Measurements from ENCODE around the gene DYNLT2B. TPM values are rescaled to one million over a fixed set of nuclear protein-coding genes. Genes with fewer than 3 reads are reported as not detected.
"Not testable (repeated sequence)": the region's sequence is repeated elsewhere in the genome, so short reads cannot be mapped to it uniquely, and the experiment has no call there.

The DYNLT2B gene
- total RNA-seq, 2 donors from 2014 or later = 4.0 to 7.6 TPM

DNA sequence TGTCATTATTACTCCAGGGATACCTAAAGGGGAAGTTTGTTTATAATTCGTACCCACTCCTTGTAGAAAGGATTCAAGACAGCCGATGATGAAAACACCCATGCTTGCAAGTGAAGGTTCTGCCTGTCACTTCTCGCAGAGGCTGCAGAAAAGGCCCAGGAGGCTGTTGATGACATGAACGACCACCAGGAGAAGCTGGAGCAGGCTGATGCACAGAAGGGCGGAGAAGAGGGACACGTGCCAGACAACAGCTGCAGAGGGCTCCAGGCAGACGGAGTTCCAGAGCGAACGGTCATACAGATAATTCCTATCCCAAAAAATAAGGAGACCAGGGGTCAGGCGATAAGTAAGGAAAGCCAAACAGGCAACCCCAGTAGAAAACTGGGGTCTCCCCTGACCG, 5.7 kb upstream of the DYNLT2B start:
- H3K36me3 ChIP-seq = no peaks in the 10 kb centered on the region
- no peak for DNase-seq
- intact Hi-C loops (cut with DNase I) = no loop called here
- TF ChIP-seq, protein P1, sequence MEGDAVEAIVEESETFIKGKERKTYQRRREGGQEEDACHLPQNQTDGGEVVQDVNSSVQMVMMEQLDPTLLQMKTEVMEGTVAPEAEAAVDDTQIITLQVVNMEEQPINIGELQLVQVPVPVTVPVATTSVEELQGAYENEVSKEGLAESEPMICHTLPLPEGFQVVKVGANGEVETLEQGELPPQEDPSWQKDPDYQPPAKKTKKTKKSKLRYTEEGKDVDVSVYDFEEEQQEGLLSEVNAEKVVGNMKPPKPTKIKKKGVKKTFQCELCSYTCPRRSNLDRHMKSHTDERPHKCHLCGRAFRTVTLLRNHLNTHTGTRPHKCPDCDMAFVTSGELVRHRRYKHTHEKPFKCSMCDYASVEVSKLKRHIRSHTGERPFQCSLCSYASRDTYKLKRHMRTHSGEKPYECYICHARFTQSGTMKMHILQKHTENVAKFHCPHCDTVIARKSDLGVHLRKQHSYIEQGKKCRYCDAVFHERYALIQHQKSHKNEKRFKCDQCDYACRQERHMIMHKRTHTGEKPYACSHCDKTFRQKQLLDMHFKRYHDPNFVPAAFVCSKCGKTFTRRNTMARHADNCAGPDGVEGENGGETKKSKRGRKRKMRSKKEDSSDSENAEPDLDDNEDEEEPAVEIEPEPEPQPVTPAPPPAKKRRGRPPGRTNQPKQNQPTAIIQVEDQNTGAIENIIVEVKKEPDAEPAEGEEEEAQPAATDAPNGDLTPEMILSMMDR (IDR thresholded peaks at IDR 0.05) = no peak
- H3K9me3 ChIP-seq = no peaks in the 10 kb centered on the region
- H3K4me1 ChIP-seq = no peaks in the 10 kb centered on the region
- H3K27me3 ChIP-seq = peaks cover 2% of the 10 kb centered on the region
- H3K9ac ChIP-seq (ENCODE audit: low read depth in 2 of 2, low read length in 2 of 2) = no peak overlapping the region
- H3K27ac ChIP-seq = no peak overlapping the region
- no peak overlapping the region for H3K4me3 ChIP-seq

DNA sequence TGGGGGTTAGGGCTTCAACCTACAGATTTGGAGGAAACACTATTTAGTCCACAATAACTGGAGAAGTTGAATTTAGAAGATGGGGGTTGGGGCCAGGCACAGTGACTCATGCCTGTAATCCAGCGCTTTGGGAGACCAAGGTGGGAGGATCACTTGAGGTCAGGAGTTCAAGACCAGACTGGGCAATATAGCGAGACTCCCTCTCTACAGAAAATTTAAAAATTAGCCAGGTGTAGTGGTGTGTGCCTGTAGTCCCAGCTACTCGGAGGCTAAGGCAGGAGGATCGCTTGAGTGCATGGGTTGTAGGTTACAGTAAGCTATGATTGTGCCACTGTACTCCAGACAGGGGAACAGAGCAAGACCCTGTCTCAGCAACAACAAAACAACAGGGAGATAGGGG, 5.0 kb upstream of the DYNLT2B start:
- no peaks in the 10 kb centered on the region for H3K4me1 ChIP-seq
- H3K27ac ChIP-seq = no peak overlapping the region
- no peaks in the 10 kb centered on the region for H3K9me3 ChIP-seq
- intact Hi-C loops (cut with DNase I) = no loop called here
- no peak for DNase-seq
- H3K36me3 ChIP-seq = no peaks in the 10 kb centered on the region
- no peak overlapping the region for H3K4me3 ChIP-seq
- H3K27me3 ChIP-seq = peaks cover 2% of the 10 kb centered on the region
- TF ChIP-seq, protein P1 (IDR thresholded peaks at IDR 0.05) = no peak
- H3K9ac ChIP-seq (ENCODE audit: low read depth in 2 of 2, low read length in 2 of 2) = no peak overlapping the region

DNA sequence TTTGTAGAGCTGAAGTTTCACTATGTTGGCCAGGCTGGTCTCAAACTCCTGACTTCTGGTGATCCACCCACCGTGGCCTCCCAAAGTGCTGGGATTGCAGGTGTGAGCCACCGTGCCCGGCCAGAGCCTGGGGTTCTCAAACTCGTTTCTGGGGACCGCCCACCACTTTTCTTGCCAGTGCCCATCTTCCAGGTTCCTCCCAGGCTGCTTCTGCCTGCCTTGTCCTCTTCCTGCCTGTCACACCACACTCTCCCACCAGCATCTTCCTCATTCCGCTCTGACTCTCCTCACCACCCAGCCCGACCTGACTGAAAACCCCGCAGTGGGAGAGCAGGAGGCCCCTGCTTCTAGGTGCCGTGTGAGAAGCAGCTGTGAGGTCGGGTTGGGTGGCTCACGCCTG, 3.1 kb upstream of the DYNLT2B start:
- H3K27ac ChIP-seq = no peak overlapping the region
- intact Hi-C loops (cut with DNase I) = no loop called here

DNA sequence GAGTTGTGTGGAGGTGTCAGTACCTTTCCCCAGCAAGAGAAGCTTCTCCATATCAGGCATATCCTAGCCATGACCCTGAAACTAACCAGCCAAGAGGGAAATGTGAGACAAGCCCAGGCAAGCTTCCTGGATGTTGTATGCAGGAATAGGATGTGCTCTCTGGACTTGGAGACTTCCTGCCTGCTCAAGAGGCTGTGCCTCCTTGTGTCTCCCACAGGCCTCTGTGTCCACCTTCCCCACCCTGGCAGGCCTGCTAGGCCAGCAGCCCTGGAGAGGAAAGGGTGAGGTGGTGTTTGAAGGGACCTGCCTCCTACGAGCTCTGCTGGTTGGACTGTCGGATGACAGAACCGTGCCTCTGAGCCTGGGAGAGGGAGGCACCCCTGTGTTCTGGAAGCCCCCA, 2.1 kb upstream of the DYNLT2B start:
- Histone ChIP-seq H3K4me3 (no peak overlapping the region), H3K4me1 (no peaks in the 10 kb centered on the region), H3K9ac (ENCODE audit: low read depth in 2 of 2, low read length in 2 of 2) (no peak overlapping the region), H3K27ac (no peak overlapping the region), H3K36me3 (no peaks in the 10 kb centered on the region), H3K27me3 (no peaks in the 10 kb centered on the region), H3K9me3 (no peaks in the 10 kb centered on the region)
- intact Hi-C loops (cut with DNase I) = no loop called here
- no peak for DNase-seq
- TF ChIP-seq, protein P1 (IDR thresholded peaks at IDR 0.05) = no peak

More for the DNA sequence above, 3.1 kb upstream of the DYNLT2B start:
- Histone ChIP-seq H3K4me1 (no peaks in the 10 kb centered on the region), H3K9ac (ENCODE audit: low read depth in 2 of 2, low read length in 2 of 2) (no peak overlapping the region), H3K27me3 (no peaks in the 10 kb centered on the region), H3K9me3 (no peaks in the 10 kb centered on the region), H3K36me3 (no peaks in the 10 kb centered on the region), H3K4me3 (no peak overlapping the region)
- TF ChIP-seq, protein P1 (IDR thresholded peaks at IDR 0.05) = no peak
- DNase-seq = no peak

DNA sequence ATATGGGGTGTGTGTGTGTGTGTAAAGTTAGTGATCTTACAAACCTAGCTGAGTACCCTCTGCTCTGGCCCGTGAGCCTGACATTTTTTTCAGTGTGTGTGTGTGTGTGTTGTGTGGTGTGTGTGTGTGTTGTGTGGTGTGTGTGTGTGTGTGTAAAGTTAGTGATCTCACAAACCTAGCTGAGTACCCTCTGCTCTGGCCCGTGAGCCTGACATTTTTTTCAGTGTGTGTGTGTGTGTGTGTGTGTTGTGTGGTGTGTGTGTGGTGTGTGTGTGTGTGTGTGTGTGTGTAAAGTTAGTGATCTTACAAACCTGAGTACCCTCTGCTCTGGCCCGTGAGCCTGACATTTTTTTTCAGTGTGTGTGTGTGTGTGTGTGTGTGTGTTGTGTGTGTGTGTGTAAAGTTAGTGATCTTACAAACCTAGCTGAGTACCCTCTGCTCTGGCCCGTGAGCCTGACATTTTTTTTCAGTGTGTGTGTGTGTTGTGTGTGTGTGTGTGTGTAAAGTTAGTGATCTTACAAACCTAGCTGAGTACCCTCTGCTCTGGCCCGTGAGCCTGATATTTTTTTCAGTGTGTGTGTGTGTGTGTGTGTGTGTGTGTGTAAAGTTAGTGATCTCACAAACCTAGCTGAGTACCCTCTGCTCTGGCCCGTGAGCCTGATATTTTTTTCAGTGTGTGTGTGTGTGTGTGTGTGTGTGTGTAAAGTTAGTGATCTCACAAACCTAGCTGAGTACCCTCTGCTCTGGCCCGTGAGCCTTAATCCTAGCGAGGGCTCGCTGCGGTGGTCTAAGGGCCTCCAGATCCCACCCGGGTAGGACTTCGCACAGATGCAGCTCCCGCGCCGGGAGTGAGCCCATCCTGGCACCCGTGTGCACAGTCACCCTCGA, 997 bp downstream of the DYNLT2B start:
- H3K36me3 ChIP-seq; H3K4me1 ChIP-seq; DNase-seq; H3K27me3 ChIP-seq; intact Hi-C loops (cut with DNase I); H3K9me3 ChIP-seq: not testable (repeated sequence)
- Histone ChIP-seq H3K4me3 (peak overlapping the region; percentile 85), H3K27ac (peak overlapping the region; percentile 93), H3K9ac (ENCODE audit: low read depth in 2 of 2, low read length in 2 of 2) (peak overlapping the region; percentile 74 to 80)

DNA sequence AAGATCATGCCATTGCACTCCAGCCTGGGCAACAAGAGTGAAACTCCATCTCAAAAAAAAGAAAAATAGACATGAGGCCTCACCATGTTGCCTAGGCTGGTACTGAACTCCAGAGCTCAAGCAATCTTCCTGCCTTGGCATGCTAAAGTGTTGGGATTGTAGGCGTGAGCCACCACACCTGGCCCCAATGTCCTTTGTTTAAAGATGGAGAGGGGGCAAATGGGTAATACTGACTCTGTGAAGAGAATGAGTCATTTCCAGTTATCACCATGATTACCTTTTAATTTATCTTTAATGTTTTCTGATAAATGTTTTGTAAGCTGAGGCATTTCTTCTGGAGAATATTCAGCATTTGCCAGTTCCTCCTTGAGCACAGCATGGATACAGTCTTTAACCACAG, 2.2 kb downstream of the DYNLT2B start:
- TF ChIP-seq, protein P1 (IDR thresholded peaks at IDR 0.05) = no peak
- H3K9ac ChIP-seq (ENCODE audit: low read depth in 2 of 2, low read length in 2 of 2) = no peak overlapping the region
- H3K9me3 ChIP-seq = no peaks in the 10 kb centered on the region
- H3K27ac ChIP-seq = no peak overlapping the region
- no peaks in the 10 kb centered on the region for H3K4me1 ChIP-seq
- H3K27me3 ChIP-seq = no peaks in the 10 kb centered on the region
- no peak overlapping the region for H3K4me3 ChIP-seq
- no peak for DNase-seq
- intact Hi-C loops (cut with DNase I) = no loop called here
- H3K36me3 ChIP-seq = no peaks in the 10 kb centered on the region
